GM12878 (cell line): Measurements from ENCODE around the gene LDLRAD3. TPM values are rescaled to one million over a fixed set of nuclear protein-coding genes. Genes with fewer than 3 reads are reported as not detected.
"Not testable (repeated sequence)": the region's sequence is repeated elsewhere in the genome, so short reads cannot be mapped to it uniquely, and the experiment has no call there.

Source experiments
- ATAC-seq: fragments of 200-7000 bp; cut with Tn5 transposase; 3 replicates; pipeline ENCODE4 v1.9.1; 2020; ENCODE audit warnings: mild to moderate bottlenecking, moderate library complexity
- BruUV-seq: library from RNA; stranded (reverse); fragments of 400-500 nt; replicated peaks from 2 replicates; lab custom pipeline; 2021; lab: Mats Ljungman, UMichigan
- CTCF ChIA-PET: fragments of 300-600 bp; sonication (Branson Sonifier 250); formaldehyde crosslinking; extraction: SDS; loops from one replicate; lab custom pipeline; 2021; ENCODE audit warnings: inconsistent platforms; lab: Yijun Ruan, JAX
- POLR2A ChIA-PET: fragments of 350-600 bp; formaldehyde crosslinking; extraction: SDS; loops from one replicate; lab custom pipeline; 2021; ENCODE audit warnings: inconsistent platforms; lab: Charles Lee
- RAD21 ChIA-PET: fragments of 300-600 bp; sonication (Branson Sonifier 250); formaldehyde crosslinking; loops from one replicate; lab custom pipeline; 2023; ENCODE audit warnings: antibody characterized with exemption; ENCODE audit not compliant: unreplicated experiment; lab: Charles Lee
- SMC1A ChIA-PET: fragments of 300-600 bp; sonication (Branson Sonifier 250); formaldehyde crosslinking; loops from one replicate; lab custom pipeline; 2023; ENCODE audit not compliant: unreplicated experiment, uncharacterized antibody; lab: Charles Lee
- DNase-seq: peaks from one replicate; pipeline ENCODE4 v3.0.0-alpha.2; 2011; ENCODE audit warnings: low read depth, low spot score
- FAIRE-seq: peaks from 3 replicates; lab custom pipeline; 2011; peaks lifted over from hg19 to GRCh38; lab: Jason Lieb, UNC
- H2AFZ ChIP-seq: 2 replicates; pipeline ENCODE4 v1.6.0; 2011; ENCODE audit warnings: low read depth, low read length, control low read depth; ENCODE audit not compliant: control insufficient read depth
- H3K27ac ChIP-seq: 2 replicates; pipeline ENCODE4 v1.5.1; 2011; ENCODE audit warnings: control low read depth; ENCODE audit not compliant: control insufficient read depth, insufficient read depth
- H3K27me3 ChIP-seq, 2 experiments: replicated peaks in 1 of 2; 2 replicates each; pipeline versions ENCODE4 v1.6.0 to v1.6.1; 2011; ENCODE audit warnings: low read length in 1 of 2; ENCODE audit not compliant: control insufficient read depth in 2 of 2, insufficient read depth in 2 of 2
- H3K36me3 ChIP-seq, 2 experiments: 2 replicates each; pipeline ENCODE4 v1.5.1; 2011; ENCODE audit warnings: low read length in 1 of 2; ENCODE audit not compliant: control insufficient read depth in 2 of 2, insufficient read depth in 2 of 2
- H3K4me1 ChIP-seq: 2 replicates; pipeline ENCODE4 v1.6.1; 2011; ENCODE audit warnings: mild to moderate bottlenecking, low read length, moderate library complexity, mixed read lengths; ENCODE audit not compliant: control insufficient read depth, insufficient read depth
- H3K4me2 ChIP-seq: 2 replicates; pipeline ENCODE4 v1.6.0; 2011; ENCODE audit warnings: control low read depth; ENCODE audit not compliant: control insufficient read depth, insufficient read depth
- H3K4me3 ChIP-seq: fragments of 200-600 bp; sonication (generic); 2 replicates; pipeline ENCODE4 v1.5.1; 2016
- H3K79me2 ChIP-seq: 2 replicates; pipeline ENCODE4 v1.6.0; 2011; ENCODE audit warnings: low read length; ENCODE audit not compliant: control insufficient read depth, insufficient read depth
- H3K9ac ChIP-seq: 2 replicates; pipeline ENCODE4 v1.8.0; 2011; ENCODE audit warnings: low read length, control low read depth, mixed read lengths; ENCODE audit not compliant: control insufficient read depth, insufficient read depth
- H3K9me3 ChIP-seq: replicated peaks from 3 replicates; pipeline ENCODE4 v1.5.1; 2011; ENCODE audit warnings: mild to moderate bottlenecking, low read length; ENCODE audit not compliant: control insufficient read depth, insufficient read depth
- H4K20me1 ChIP-seq: 2 replicates; pipeline ENCODE4 v1.6.0; 2011; ENCODE audit not compliant: control insufficient read depth, insufficient read depth
- CBFB ChIP-seq: IDR thresholded peaks from 2 replicates; pipeline ENCODE4 v1.6.1; 2016; ENCODE audit warnings: antibody characterized with exemption, low read depth
- PML ChIP-seq: IDR thresholded peaks from 2 replicates; pipeline ENCODE4 v1.6.1; 2012; ENCODE audit warnings: low read length, inconsistent platforms
- ZNF217 ChIP-seq: fragments of 450-650 bp; IDR thresholded peaks from 2 replicates; pipeline ENCODE4 v1.6.1; 2017; ENCODE audit warnings: antibody characterized with exemption, mild to moderate bottlenecking
- WGBS: methylation state at CpG from one replicate; pipeline ENCODE4 v1.1.6; 2016; ENCODE audit warnings: low lambda C conversion rate; ENCODE audit not compliant: insufficient replicate concordance, insufficient coverage; ENCODE audit errors: missing lambda C conversion rate; 5-methylcytosine and 5-hydroxymethylcytosine counted together
- in situ Hi-C: fragments of 300-500 bp; cut with MboI; formaldehyde crosslinking; loops from 9 replicates; pipeline ENCODE4 v1.14.3; 2018; ENCODE audit warnings: mixed read lengths
- intact Hi-C: fragments of 100-400 bp; cut with micrococcal nuclease; formaldehyde crosslinking; loops from one replicate; pipeline ENCODE4 v1.14.2; 2022; ENCODE audit not compliant: unreplicated experiment
- polyA plus RNA-seq, 11 experiments: library from polyadenylated mRNA; depleted of rRNA in 4 of 11; unstranded in 6 of 11; stranded (reverse) in 5 of 11; fragments of >200 nt; fragmentation: Nextera tagmentation in 4 of 11; fragmentation: Illumina TruSeq in 1 of 11; extraction: Ambion mirVana in 4 of 11; extraction: Trizol in 1 of 11; gene quantifications; 1 replicate in 1 of 11; 2 replicates in 10 of 11; pipeline versions ENCODE4 v1.2.1 to v1.2.3, GENCODE V29; 2011 to 2016; ENCODE audit warnings: inconsistent platforms in 2 of 11, missing spikeins in 2 of 11, low read depth in 1 of 11
- total RNA-seq, 4 experiments: library from RNA; depleted of rRNA in 3 of 4; stranded (reverse); fragments of >200 nt in 3 of 4; fragmentation: Illumina TruSeq in 1 of 4; extraction: Trizol in 1 of 4; gene quantifications; 2 replicates each; pipeline versions ENCODE4 v1.2.1 to v1.2.3, GENCODE V29; 2013 to 2021

LDLRAD3 gene
- total and polyA plus RNA-seq, 10 of the 15 experiments (the other 5 are each of a cell fraction or from before 2014, with no cell fraction given), result 2.5 to 17.2 (median 10.7) TPM

DNA sequence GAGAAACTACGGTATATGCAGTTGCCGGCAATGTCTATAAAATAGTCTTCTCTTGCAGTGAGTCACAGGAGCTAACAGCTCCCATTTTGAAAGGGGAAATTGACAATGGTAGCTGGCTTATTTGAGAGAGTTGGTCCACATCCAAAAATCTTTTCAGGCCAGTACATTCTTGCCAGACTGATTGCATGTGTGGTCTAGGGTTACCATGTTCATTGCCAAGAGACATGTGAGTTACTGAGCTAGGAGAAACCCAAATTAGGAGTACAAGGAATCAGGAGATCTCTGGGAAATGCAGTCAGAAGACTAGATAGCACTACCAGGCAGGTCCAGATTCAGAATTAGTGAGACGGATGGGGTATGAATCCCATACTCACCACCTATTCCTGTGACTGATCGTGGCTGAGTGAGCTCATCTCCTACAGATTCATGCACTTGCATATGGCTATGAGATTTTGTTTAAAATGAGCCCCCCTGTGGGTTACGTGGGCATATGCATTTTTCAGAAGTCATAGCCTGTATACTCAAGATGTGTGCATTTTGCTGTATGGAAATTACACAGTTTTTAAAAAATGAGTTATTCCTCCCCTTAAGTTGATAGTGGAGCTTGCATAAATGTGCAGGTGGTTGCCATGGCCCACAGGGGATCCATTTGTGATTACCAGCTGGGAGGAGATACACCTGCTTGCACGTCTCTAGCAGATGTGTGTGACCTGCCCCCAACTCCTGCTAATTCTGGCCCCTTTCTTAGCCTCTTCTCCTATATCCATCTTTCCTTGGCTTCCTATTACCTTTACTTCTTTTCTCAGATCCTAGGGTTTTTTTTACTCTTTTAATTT, 242.7 kb downstream of the LDLRAD3 start:
- DNase-seq, result no peak
- CTCF ChIA-PET, result no interaction called here
- Histone ChIP-seq H4K20me1 (no peaks in the 10 kb centered on the region), H3K79me2 (no peaks in the 10 kb centered on the region), H3K9me3 (no peaks in the 10 kb centered on the region), H2AFZ (no peak overlapping the region), H3K27ac (no peak overlapping the region), H3K27me3 (no peaks in the 10 kb centered on the region), H3K4me1 (no peaks in the 10 kb centered on the region), H3K9ac (no peak overlapping the region), H3K4me3 (no peak overlapping the region), H3K36me3 (no peaks in the 10 kb centered on the region), H3K4me2 (no peak overlapping the region)
- TF ChIP-seq CBFB, result no peak
- BruUV-seq, result no TSS peak
- POLR2A ChIA-PET, result no interaction called here
- in situ Hi-C loops, result no loop called here
- peak; percentile 40; the same call in 1 of the 3 replicates for ATAC-seq
- SMC1A ChIA-PET, result interaction anchor here (0.6 to 1.0 kb wide), 2 partner anchors 9 to 54 kb away, joined by 3 read pairs; no protein-coding TSS in a partner anchor
- intact Hi-C loops, result no loop called here
- 35% methylated on average over 6 of the region's 6 CpGs for WGBS
- RAD21 ChIA-PET, result interaction anchor here (1.0 kb wide), 1 partner anchor 36 kb away, joined by 3 read pairs; no protein-coding TSS in a partner anchor
- FAIRE-seq, result no peak

DNA sequence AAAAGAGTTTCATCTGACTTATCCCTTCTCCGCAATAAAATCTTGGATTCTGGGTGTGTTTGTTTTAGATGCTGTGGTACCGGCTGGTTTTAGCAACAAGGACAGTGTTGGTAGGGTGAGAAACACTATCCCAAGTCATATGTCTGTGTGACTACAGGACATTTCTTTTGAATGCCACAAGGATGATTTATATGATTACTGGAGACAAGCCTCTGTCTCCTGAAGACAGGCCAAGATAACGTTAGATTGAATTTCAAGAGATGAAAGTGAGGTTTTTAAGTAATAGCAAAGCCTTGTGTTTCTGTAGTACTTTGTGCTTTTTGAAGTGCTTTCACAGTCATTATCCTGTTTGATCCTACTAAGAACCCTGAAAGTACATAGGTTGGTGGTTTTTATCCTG, 243.8 kb downstream of the LDLRAD3 start:
- WGBS, result 47% methylated on average over 3 of the region's 3 CpGs
- intact Hi-C loops, result no loop called here
- SMC1A ChIA-PET, result no interaction called here

DNA sequence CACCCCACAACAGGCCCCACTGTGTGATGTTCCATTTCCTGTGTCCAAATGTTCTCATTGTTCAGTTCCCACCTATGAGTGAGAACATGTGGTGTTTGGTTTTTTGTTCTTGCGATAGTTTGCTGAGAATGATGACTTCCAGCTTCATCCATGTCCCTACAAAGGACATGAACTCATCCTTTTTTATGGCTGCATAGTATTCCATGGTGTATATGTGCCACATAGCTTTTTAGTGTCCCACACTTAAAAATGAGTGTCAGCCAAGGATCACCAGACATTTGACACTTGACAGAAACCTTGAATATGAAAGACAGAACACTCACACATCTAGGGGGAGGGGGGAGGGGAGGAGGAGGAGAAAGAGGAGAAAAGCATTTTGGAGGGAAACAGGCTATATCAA, 245.9 kb downstream of the LDLRAD3 start:
- H3K36me3 ChIP-seq, DNase-seq, SMC1A ChIA-PET, intact Hi-C loops, RAD21 ChIA-PET, H3K27ac ChIP-seq, FAIRE-seq, H3K9me3 ChIP-seq, BruUV-seq, ATAC-seq, H3K79me2 ChIP-seq, H3K4me1 ChIP-seq, H2AFZ ChIP-seq, H4K20me1 ChIP-seq, in situ Hi-C loops, H3K9ac ChIP-seq, H3K4me3 ChIP-seq, H3K27me3 ChIP-seq, CTCF ChIA-PET, H3K4me2 ChIP-seq, POLR2A ChIA-PET: not testable (repeated sequence)
- WGBS, result 13% methylated on average over 1 of the region's 1 CpG

More for the DNA sequence above, 243.8 kb downstream of the LDLRAD3 start:
- ATAC-seq (no peak), FAIRE-seq (no peak), DNase-seq (no peak)
- ChIA-PET POLR2A (no interaction called here), CTCF (no interaction called here), RAD21 (interaction anchor here (1.0 kb wide), 1 partner anchor 55 kb away, joined by 4 read pairs; no protein-coding TSS in a partner anchor)
- no peak for TF ChIP-seq ZNF217
- no peak for TF ChIP-seq PML
- in situ Hi-C loops, result no loop called here
- H3K4me1 ChIP-seq, result no peaks in the 10 kb centered on the region
- no peaks in the 10 kb centered on the region for H3K36me3 ChIP-seq
- H3K79me2 ChIP-seq, result no peaks in the 10 kb centered on the region
- no TSS peak for BruUV-seq
- no peaks in the 10 kb centered on the region for H4K20me1 ChIP-seq
- H3K27me3 ChIP-seq, result no peaks in the 10 kb centered on the region
- H3K27ac ChIP-seq, result no peak overlapping the region
- H3K4me3 ChIP-seq, result no peak overlapping the region
- no peak overlapping the region for H2AFZ ChIP-seq
- H3K9me3 ChIP-seq, result no peaks in the 10 kb centered on the region
- no peak overlapping the region for H3K9ac ChIP-seq
- H3K4me2 ChIP-seq, result no peak overlapping the region
